ENCODE measurements around the gene CASQ2. TPM values are rescaled to one million over a fixed set of nuclear protein-coding genes. Genes with fewer than 3 reads are reported as not detected.

CASQ2 gene
- polyA plus RNA-seq, 3 donors, result not detected

DNA sequence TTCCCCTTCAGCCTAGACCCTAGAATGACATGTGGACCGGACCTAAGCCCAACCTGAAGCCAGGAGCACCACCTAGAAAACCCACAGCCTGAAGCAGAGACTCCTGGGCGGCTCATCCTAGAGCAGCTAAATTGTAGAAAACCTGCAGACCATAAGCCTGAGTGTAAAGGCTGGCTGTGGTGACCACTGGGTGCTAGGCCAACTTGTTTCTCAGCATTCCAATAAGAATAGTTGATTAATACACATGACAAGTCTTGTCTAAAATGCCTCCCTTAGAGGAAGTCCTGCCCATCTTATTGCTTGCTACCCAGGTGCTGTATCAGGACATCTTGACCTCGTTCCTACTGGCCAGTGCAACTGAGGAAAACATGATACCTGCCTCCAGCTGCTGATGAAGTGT lies 23.3 kb upstream of the CASQ2 start:
- Histone ChIP-seq H3K4me3 (replicated peaks in 1 of 3; ENCODE audit: low read depth in 2 of 3, low read length in 3 of 3) (no peak overlapping the region), H4K20me1 (ENCODE audit: insufficient read depth, low read length) (no peaks in the 10 kb centered on the region), H3K79me2 (ENCODE audit: insufficient read depth, low read length) (no peaks in the 10 kb centered on the region), H3K4me1 (ENCODE audit: control insufficient read depth in 1 of 2, insufficient read depth in 2 of 2, low read length in 2 of 2) (no peaks in the 10 kb centered on the region), H3K36me3 (replicated peaks in 1 of 2; ENCODE audit: control insufficient read depth in 1 of 2, insufficient read depth in 2 of 2, low read length in 2 of 2) (no peaks in the 10 kb centered on the region), H3K9me3 (replicated peaks in 1 of 2; ENCODE audit: control insufficient read depth in 1 of 2, insufficient read depth in 1 of 2, low read length in 2 of 2) (no peaks in the 10 kb centered on the region), H3K4me2 (replicated peaks; ENCODE audit: extremely low read depth, low read length, poor library complexity, severe bottlenecking) (no peak overlapping the region), H3K27ac (ENCODE audit: low read depth in 1 of 2, low read length in 2 of 2) (no peak overlapping the region), H2AFZ (ENCODE audit: insufficient read depth, low read depth, low read length, poor library complexity, severe bottlenecking) (no peak overlapping the region), H3K9ac (ENCODE audit: insufficient read depth, low read length, poor library complexity, severe bottlenecking) (no peak overlapping the region), H3K27me3 (ENCODE audit: control insufficient read depth in 2 of 2, insufficient read depth in 2 of 2, low read length in 2 of 2) (no peaks in the 10 kb centered on the region)
- TF ChIP-seq, protein P1, sequence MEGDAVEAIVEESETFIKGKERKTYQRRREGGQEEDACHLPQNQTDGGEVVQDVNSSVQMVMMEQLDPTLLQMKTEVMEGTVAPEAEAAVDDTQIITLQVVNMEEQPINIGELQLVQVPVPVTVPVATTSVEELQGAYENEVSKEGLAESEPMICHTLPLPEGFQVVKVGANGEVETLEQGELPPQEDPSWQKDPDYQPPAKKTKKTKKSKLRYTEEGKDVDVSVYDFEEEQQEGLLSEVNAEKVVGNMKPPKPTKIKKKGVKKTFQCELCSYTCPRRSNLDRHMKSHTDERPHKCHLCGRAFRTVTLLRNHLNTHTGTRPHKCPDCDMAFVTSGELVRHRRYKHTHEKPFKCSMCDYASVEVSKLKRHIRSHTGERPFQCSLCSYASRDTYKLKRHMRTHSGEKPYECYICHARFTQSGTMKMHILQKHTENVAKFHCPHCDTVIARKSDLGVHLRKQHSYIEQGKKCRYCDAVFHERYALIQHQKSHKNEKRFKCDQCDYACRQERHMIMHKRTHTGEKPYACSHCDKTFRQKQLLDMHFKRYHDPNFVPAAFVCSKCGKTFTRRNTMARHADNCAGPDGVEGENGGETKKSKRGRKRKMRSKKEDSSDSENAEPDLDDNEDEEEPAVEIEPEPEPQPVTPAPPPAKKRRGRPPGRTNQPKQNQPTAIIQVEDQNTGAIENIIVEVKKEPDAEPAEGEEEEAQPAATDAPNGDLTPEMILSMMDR (IDR thresholded peaks at IDR 0.05), result no peak
- WGBS (ENCODE audit: insufficient coverage), result no CpG with 5 or more reads among the region's 3 CpGs
- no peaks in the 10 kb centered on the region for H3K4me1 Mint-ChIP-seq
- intact Hi-C loops (cut with micrococcal nuclease), result no loop called here
- H3K36me3 Mint-ChIP-seq, result no peaks in the 10 kb centered on the region
- DNase-seq, result no peak
- H3K27ac Mint-ChIP-seq, result peak overlapping the region in 1 of 7 donors; percentile 54
- H3K4me3 Mint-ChIP-seq, result no peak overlapping the region
- peaks cover 0 to 11% (median 5%) of the 10 kb centered on the region in 7 donors for H3K9me3 Mint-ChIP-seq
- peaks cover 9 to 18% (median 10%) of the 10 kb centered on the region in 3 donors for H3K27me3 Mint-ChIP-seq (ENCODE audit: low read depth in 3 of 3)

DNA sequence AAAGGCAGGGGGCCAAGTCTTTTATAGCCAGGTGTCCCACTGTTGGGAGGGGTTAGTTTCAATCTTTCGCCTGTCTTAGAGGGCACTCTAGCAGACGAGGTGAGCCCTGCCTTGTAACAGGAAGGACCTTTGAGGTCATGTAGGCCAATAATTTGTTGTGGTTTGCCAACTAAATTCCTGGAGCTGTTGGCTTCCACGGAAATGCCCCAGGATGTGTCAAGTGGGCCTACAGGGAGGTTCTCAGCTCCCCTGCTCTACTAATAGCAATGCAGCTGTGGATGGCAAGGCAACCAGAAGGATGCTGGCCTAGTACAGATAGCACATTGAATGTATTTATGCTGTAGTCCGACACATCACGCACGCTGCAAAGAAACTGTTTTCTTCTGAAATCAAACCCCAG lies 22.3 kb upstream of the CASQ2 start:
- H3K79me2 ChIP-seq (ENCODE audit: insufficient read depth, low read length), result no peaks in the 10 kb centered on the region
- no peak overlapping the region for H3K4me2 ChIP-seq (replicated peaks; ENCODE audit: extremely low read depth, low read length, poor library complexity, severe bottlenecking)
- H3K4me3 ChIP-seq (replicated peaks in 1 of 3; ENCODE audit: low read depth in 2 of 3, low read length in 3 of 3), result no peak overlapping the region
- Mint-ChIP-seq H3K4me3 (no peak overlapping the region), H3K27ac (peak overlapping the region in 1 of 7 donors; percentile 8), H3K27me3 (ENCODE audit: low read depth in 3 of 3) (peaks cover 9 to 18% (median 10%) of the 10 kb centered on the region in 3 donors), H3K4me1 (no peaks in the 10 kb centered on the region), H3K36me3 (no peaks in the 10 kb centered on the region), H3K9me3 (peaks cover 0 to 17% (median 5%) of the 10 kb centered on the region in 7 donors)
- TF ChIP-seq, protein P1 (IDR thresholded peaks at IDR 0.05), result no peak
- WGBS (ENCODE audit: insufficient coverage), result 82% methylated on average over 2 of the region's 6 CpGs
- no peaks in the 10 kb centered on the region for H3K9me3 ChIP-seq (replicated peaks in 1 of 2; ENCODE audit: control insufficient read depth in 1 of 2, insufficient read depth in 1 of 2, low read length in 2 of 2)
- H2AFZ ChIP-seq (ENCODE audit: insufficient read depth, low read depth, low read length, poor library complexity, severe bottlenecking), result no peak overlapping the region
- no peak overlapping the region for H3K27ac ChIP-seq (ENCODE audit: low read depth in 1 of 2, low read length in 2 of 2)
- no peaks in the 10 kb centered on the region for H3K36me3 ChIP-seq (replicated peaks in 1 of 2; ENCODE audit: control insufficient read depth in 1 of 2, insufficient read depth in 2 of 2, low read length in 2 of 2)
- H3K27me3 ChIP-seq (ENCODE audit: control insufficient read depth in 2 of 2, insufficient read depth in 2 of 2, low read length in 2 of 2), result no peaks in the 10 kb centered on the region
- intact Hi-C loops (cut with micrococcal nuclease), result no loop called here
- DNase-seq, result no peak
- no peaks in the 10 kb centered on the region for H3K4me1 ChIP-seq (ENCODE audit: control insufficient read depth in 1 of 2, insufficient read depth in 2 of 2, low read length in 2 of 2)
- no peaks in the 10 kb centered on the region for H4K20me1 ChIP-seq (ENCODE audit: insufficient read depth, low read length)
- H3K9ac ChIP-seq (ENCODE audit: insufficient read depth, low read length, poor library complexity, severe bottlenecking), result no peak overlapping the region
